Measurements from ENCODE around the gene GPSM1. TPM values are rescaled to one million over a fixed set of nuclear protein-coding genes. Genes with fewer than 3 reads are reported as not detected.

GPSM1 gene
- total RNA-seq, 1 experiment from 2014 or later = 26.9 TPM

- Histone ChIP-seq H3K27me3 (ENCODE audit: low read length) (no peaks in the 10 kb centered on the region), H3K36me3 (ENCODE audit: low read depth, low read length) (no peaks in the 10 kb centered on the region), H3K4me3 (ENCODE audit: low read length) (no peak overlapping the region), H3K27ac (ENCODE audit: low read length) (no peak overlapping the region), H4K20me1 (ENCODE audit: low read length) (no peaks in the 10 kb centered on the region), H3K4me2 (ENCODE audit: low read length) (no peak overlapping the region), H3F3A (ENCODE audit: low read length, unreplicated experiment) (no peaks in the 10 kb centered on the region), H3K9me3 (ENCODE audit: low read length) (no peaks in the 10 kb centered on the region), H3K79me2 (ENCODE audit: low read length) (no peaks in the 10 kb centered on the region), H3K9ac (ENCODE audit: low read length) (no peak overlapping the region), H3K4me1 (ENCODE audit: insufficient read depth, low read length) (no peaks in the 10 kb centered on the region), H3K9me2 (replicated peaks; ENCODE audit: low read length) (no peaks in the 10 kb centered on the region), H2AFZ (ENCODE audit: low read length) (no peak overlapping the region)
- no TSS peak for BruUV-seq (replicated peaks)
- DNase-seq (no peak), ATAC-seq (no peak)
- TF ChIP-seq EZH2phosphoT487 (IDR thresholded peaks at IDR 0.05; ENCODE audit: borderline replicate concordance, low read length) = no peak
- no peak for TF ChIP-seq CTCF (conservative IDR thresholded peaks at IDR 0.05; ENCODE audit: low read depth, low read length)
- TF ChIP-seq EZH2 (IDR thresholded peaks at IDR 0.05; ENCODE audit: low read length, unreplicated experiment) = no peak
- ChIA-PET POLR2A (ENCODE audit: unreplicated experiment) (no interaction called here), CTCF (no interaction called here)
- intact Hi-C loops (cut with micrococcal nuclease) = no loop called here
These were observed 51.0 kb downstream of the GPSM1 start for GRCh38 chr9:136378170-136379002.

GRCh38 chr9:136379003-136379287 is 51.6 kb downstream of the GPSM1 start:
- Histone ChIP-seq H3K4me1 (ENCODE audit: insufficient read depth, low read length) (no peaks in the 10 kb centered on the region), H3K4me3 (ENCODE audit: low read length) (no peak overlapping the region), H3K27me3 (ENCODE audit: low read length) (no peaks in the 10 kb centered on the region), H3K36me3 (ENCODE audit: low read depth, low read length) (no peaks in the 10 kb centered on the region), H3K9me3 (ENCODE audit: low read length) (no peaks in the 10 kb centered on the region), H2AFZ (ENCODE audit: low read length) (no peak overlapping the region), H4K20me1 (ENCODE audit: low read length) (no peaks in the 10 kb centered on the region), H3K9me2 (replicated peaks; ENCODE audit: low read length) (no peaks in the 10 kb centered on the region), H3F3A (ENCODE audit: low read length, unreplicated experiment) (no peaks in the 10 kb centered on the region), H3K4me2 (ENCODE audit: low read length) (no peak overlapping the region), H3K79me2 (ENCODE audit: low read length) (no peaks in the 10 kb centered on the region), H3K9ac (ENCODE audit: low read length) (no peak overlapping the region), H3K27ac (ENCODE audit: low read length) (no peak overlapping the region)
- no peak for ATAC-seq
- ChIA-PET CTCF (no interaction called here), POLR2A (ENCODE audit: unreplicated experiment) (no interaction called here)
- DNase-seq = no peak
- BruUV-seq (replicated peaks) = no TSS peak
- intact Hi-C loops (cut with micrococcal nuclease) = no loop called here
- no peak for TF ChIP-seq EZH2phosphoT487 (IDR thresholded peaks at IDR 0.05; ENCODE audit: borderline replicate concordance, low read length)
- no peak for TF ChIP-seq EZH2 (IDR thresholded peaks at IDR 0.05; ENCODE audit: low read length, unreplicated experiment)
- no peak for TF ChIP-seq CTCF (conservative IDR thresholded peaks at IDR 0.05; ENCODE audit: low read depth, low read length)

GRCh38 chr9:136379401-136379800 is 52.1 kb downstream of the GPSM1 start:
- ChIA-PET CTCF (no interaction called here), POLR2A (ENCODE audit: unreplicated experiment) (interaction anchor here (0.5 kb wide), 1 partner anchor 104 kb away, joined by 3 read pairs; no protein-coding TSS in a partner anchor)
- ATAC-seq = no peak
- intact Hi-C loops (cut with micrococcal nuclease) = no loop called here
- DNase-seq = no peak
- Histone ChIP-seq H3K79me2 (ENCODE audit: low read length) (no peaks in the 10 kb centered on the region), H3K4me1 (ENCODE audit: insufficient read depth, low read length) (no peaks in the 10 kb centered on the region), H2AFZ (ENCODE audit: low read length) (no peak overlapping the region), H3K36me3 (ENCODE audit: low read depth, low read length) (no peaks in the 10 kb centered on the region), H3K9me3 (ENCODE audit: low read length) (no peaks in the 10 kb centered on the region), H3K4me2 (ENCODE audit: low read length) (no peak overlapping the region), H3K9ac (ENCODE audit: low read length) (no peak overlapping the region), H3K27ac (ENCODE audit: low read length) (no peak overlapping the region), H3K9me2 (replicated peaks; ENCODE audit: low read length) (no peaks in the 10 kb centered on the region), H4K20me1 (ENCODE audit: low read length) (no peaks in the 10 kb centered on the region), H3K4me3 (ENCODE audit: low read length) (no peak overlapping the region), H3K27me3 (ENCODE audit: low read length) (no peaks in the 10 kb centered on the region), H3F3A (ENCODE audit: low read length, unreplicated experiment) (no peaks in the 10 kb centered on the region)
- TF ChIP-seq EZH2phosphoT487 (IDR thresholded peaks at IDR 0.05; ENCODE audit: borderline replicate concordance, low read length) (no peak), CTCF (conservative IDR thresholded peaks at IDR 0.05; ENCODE audit: low read depth, low read length) (no peak), EZH2 (IDR thresholded peaks at IDR 0.05; ENCODE audit: low read length, unreplicated experiment) (no peak)
- BruUV-seq (replicated peaks) = no TSS peak

Measured in PC-3 (cell line).